Mesothelial cell of epicardium (in vitro differentiated cells): ENCODE measurements around the gene ACER3. TPM values are rescaled to one million over a fixed set of nuclear protein-coding genes. Genes with fewer than 3 reads are reported as not detected.
A peak's percentile ranks its signal among the peaks of the same experiment; 100 is the strongest.

ENCODE experiments used
- DNase-seq, 2 experiments: peaks; one replicate each; pipeline ENCODE4 v3.0.0; 2021; ENCODE audit warnings: low spot score in 2 of 2; ENCODE audit not compliant: unreplicated experiment in 2 of 2
- H3K27ac Mint-ChIP-seq: 2 replicates; pipeline ENCODE4 v1.8.0; 2021; ENCODE audit warnings: mixed read lengths
- H3K27me3 Mint-ChIP-seq: 2 replicates; pipeline ENCODE4 v1.8.0; 2021; ENCODE audit warnings: low read depth, mixed read lengths
- H3K36me3 Mint-ChIP-seq: 2 replicates; pipeline ENCODE4 v1.8.0; 2021; ENCODE audit warnings: mixed read lengths
- H3K4me1 Mint-ChIP-seq: 2 replicates; pipeline ENCODE4 v1.8.0; 2021; ENCODE audit warnings: mixed read lengths
- H3K4me3 Mint-ChIP-seq: 2 replicates; pipeline ENCODE4 v1.8.0; 2021; ENCODE audit warnings: mild to moderate bottlenecking, moderate library complexity, mixed read lengths
- H3K9me3 Mint-ChIP-seq: 2 replicates; pipeline ENCODE4 v1.8.0; 2021; ENCODE audit warnings: mixed read lengths
- total RNA-seq: library from RNA; stranded (reverse); gene quantifications from 3 replicates; pipeline ENCODE4 v1.2.1, GENCODE V29; 2021
- TF ChIP-seq, protein P1 (sequence below): fragments of 200-600 bp; sonication (generic); IDR thresholded peaks from one replicate; pipeline ENCODE4 v1.5.0; 2021; ENCODE audit warnings: antibody characterized with exemption; ENCODE audit not compliant: unreplicated experiment

ACER3 gene
- total RNA-seq, 1 donor from 2014 or later: 17.5 TPM

DNA sequence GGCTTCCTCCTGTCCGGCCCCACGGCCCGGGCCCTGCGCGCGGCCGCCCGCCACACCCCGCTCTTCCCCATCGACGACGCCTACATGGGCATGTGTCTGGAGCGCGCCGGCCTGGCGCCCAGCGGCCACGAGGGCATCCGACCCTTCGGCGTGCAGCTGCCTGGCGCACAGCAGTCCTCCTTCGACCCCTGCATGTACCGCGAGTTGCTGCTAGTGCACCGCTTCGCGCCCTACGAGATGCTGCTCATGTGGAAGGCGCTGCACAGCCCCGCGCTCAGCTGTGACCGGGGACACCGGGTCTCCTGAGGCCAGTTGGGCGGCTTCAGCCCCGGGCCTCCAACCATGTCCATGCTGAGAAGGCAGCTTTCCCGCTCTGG is 179.7 kb downstream of the ACER3 start:
- no peaks in the 10 kb centered on the region for H3K36me3 Mint-ChIP-seq
- H3K9me3 Mint-ChIP-seq: no peaks in the 10 kb centered on the region
- TF ChIP-seq, protein P1, sequence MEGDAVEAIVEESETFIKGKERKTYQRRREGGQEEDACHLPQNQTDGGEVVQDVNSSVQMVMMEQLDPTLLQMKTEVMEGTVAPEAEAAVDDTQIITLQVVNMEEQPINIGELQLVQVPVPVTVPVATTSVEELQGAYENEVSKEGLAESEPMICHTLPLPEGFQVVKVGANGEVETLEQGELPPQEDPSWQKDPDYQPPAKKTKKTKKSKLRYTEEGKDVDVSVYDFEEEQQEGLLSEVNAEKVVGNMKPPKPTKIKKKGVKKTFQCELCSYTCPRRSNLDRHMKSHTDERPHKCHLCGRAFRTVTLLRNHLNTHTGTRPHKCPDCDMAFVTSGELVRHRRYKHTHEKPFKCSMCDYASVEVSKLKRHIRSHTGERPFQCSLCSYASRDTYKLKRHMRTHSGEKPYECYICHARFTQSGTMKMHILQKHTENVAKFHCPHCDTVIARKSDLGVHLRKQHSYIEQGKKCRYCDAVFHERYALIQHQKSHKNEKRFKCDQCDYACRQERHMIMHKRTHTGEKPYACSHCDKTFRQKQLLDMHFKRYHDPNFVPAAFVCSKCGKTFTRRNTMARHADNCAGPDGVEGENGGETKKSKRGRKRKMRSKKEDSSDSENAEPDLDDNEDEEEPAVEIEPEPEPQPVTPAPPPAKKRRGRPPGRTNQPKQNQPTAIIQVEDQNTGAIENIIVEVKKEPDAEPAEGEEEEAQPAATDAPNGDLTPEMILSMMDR: no peak
- H3K4me1 Mint-ChIP-seq: peaks cover 17% of the 10 kb centered on the region
- no peak for DNase-seq
- no peak overlapping the region for H3K27ac Mint-ChIP-seq
- peak overlapping the region; percentile 42 for H3K4me3 Mint-ChIP-seq
- peaks cover 67% of the 10 kb centered on the region for H3K27me3 Mint-ChIP-seq

DNA sequence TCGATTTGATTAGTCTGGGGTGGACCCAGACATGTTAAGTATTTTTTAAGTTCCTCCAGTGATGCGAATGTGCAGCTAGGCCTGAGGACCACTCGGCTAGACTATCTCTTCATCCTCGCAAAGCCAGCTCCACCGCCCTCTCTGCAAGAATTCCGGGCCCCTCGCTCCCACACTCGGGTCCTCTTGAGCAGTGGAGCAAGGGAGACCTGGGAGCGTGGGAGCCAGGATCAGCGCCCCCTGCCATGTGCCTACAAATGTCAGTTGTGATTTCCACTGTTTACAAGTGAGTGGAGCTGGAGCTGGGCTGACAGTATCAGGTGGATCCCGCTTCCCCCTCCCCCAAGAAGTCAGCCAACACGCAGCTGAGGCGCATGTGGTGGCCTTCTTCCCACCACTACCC is 180.2 kb downstream of the ACER3 start:
- Mint-ChIP-seq H3K27ac (no peak overlapping the region), H3K27me3 (peaks cover 72% of the 10 kb centered on the region), H3K9me3 (no peaks in the 10 kb centered on the region), H3K36me3 (no peaks in the 10 kb centered on the region), H3K4me1 (peaks cover 14% of the 10 kb centered on the region), H3K4me3 (peak overlapping the region; percentile 42)
- TF ChIP-seq, protein P1: no peak
- DNase-seq: no peak

DNA sequence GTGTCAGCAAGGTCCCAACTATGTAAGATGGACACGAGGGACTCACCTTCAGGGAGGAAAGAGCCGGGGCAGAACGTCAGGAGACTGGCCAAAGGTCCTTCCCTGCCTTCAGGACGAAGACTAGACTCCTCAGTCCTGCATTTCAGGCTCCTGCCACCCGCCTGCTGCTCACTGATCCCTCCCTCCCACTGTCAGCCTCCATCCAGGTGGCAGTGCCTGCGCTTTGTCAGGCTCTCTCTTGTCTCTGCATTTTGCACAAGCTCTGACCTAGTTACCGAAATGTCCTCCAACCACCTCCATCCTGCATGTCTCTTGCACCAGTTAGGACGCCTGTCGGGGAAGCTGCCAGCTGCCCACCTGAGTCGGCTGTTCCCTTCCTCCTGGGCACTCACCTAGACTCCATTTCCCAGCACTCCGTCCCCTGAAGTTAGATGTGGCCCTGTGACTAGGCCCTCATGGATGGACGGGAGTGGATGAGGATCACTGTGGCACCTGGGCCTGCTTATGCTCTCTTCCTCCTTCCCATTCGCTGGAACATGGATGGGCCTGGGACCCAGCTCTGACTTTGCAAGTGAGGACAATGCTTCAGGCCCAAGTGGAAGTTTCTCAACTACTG is 181.5 kb downstream of the ACER3 start:
- DNase-seq: no peak
- Mint-ChIP-seq H3K27me3 (peaks cover 64% of the 10 kb centered on the region), H3K36me3 (no peaks in the 10 kb centered on the region), H3K4me1 (peaks cover 12% of the 10 kb centered on the region), H3K27ac (no peak overlapping the region), H3K4me3 (no peak overlapping the region), H3K9me3 (no peaks in the 10 kb centered on the region)
- TF ChIP-seq, protein P1: no peak

DNA sequence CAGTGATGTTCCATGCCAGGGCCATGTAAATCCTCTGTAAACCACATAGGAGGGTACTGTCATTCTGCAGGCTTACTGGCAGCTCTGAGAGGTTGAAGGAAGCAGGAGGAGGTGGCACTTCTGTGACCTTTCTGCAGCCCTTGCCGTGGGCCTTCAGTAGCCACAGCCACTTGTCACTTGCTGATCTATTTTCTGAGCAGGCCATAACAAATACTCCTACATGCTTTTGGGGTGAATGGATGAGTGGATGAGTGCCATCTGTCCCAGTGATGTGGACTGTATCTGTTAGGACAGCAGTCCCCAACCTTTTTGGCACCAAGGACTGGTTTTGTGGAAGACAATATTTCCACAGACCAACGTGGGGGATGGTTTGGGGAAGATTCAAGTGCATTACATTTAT is 183.6 kb downstream of the ACER3 start:
- Mint-ChIP-seq H3K27me3 (peaks cover 45% of the 10 kb centered on the region), H3K27ac (no peak overlapping the region), H3K9me3 (no peaks in the 10 kb centered on the region), H3K4me3 (no peak overlapping the region), H3K4me1 (peaks cover 10% of the 10 kb centered on the region), H3K36me3 (no peaks in the 10 kb centered on the region)
- TF ChIP-seq, protein P1: no peak
- DNase-seq: no peak

DNA sequence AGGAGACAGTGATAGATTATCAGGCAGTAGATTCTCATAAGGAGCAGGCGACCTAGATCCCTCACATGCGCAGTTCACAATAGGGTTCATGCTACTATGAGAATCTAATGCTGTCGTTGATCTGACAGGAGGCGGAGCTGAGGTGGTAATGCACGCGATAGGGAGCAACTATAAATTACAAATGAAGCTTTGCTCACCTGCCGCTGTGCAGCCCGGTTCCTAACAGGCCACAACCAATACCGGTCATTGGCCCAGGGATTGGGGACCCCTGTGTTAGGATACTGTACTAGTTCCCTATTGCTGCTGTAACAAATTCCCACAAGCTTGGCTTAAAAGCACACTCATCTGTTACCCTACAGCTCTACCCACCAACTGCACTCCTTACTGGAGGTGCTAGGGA is 184.2 kb downstream of the ACER3 start:
- Mint-ChIP-seq H3K36me3 (no peaks in the 10 kb centered on the region), H3K4me3 (no peak overlapping the region), H3K4me1 (peaks cover 10% of the 10 kb centered on the region), H3K27ac (no peak overlapping the region), H3K9me3 (no peaks in the 10 kb centered on the region), H3K27me3 (peaks cover 42% of the 10 kb centered on the region)
- no peak for DNase-seq
- TF ChIP-seq, protein P1: no peak
